Measurements from ENCODE around the gene EXOC6B. TPM values are rescaled to one million over a fixed set of nuclear protein-coding genes. Genes with fewer than 3 reads are reported as not detected.

EXOC6B gene
- total RNA-seq, 1 experiment from 2014 or later, result 40.1 TPM

DNA sequence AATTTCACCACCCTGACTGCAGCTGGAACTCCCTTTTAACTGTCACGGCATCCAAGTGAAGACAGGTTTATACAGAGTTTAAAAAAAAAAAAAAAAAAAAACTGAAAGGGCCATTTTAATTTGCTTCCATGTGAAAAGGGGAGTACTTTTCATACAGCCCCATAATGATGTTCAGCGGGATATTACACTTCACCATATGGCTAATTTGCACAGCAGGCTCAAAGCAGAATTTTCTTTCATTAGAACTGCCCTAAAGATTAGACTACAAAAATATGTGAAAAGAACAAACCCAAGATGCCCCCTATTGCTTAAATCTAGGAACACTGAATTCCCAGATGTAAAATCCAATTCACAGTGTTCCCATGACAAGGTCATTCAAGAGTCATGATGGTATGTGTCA lies 301.8 kb downstream of the EXOC6B start:
- Histone ChIP-seq H2BK15ac (ENCODE audit: low read depth, low read length) (no peak overlapping the region), H3K23ac (ENCODE audit: insufficient read length, low read depth, low read length) (no peak overlapping the region), H2AK5ac (ENCODE audit: insufficient read length, low read length) (no peak overlapping the region), H2BK5ac (ENCODE audit: insufficient read length, low read length) (no peak overlapping the region), H4K20me1 (ENCODE audit: control insufficient read depth, insufficient read depth, insufficient read length) (no peaks in the 10 kb centered on the region), H3K23me2 (ENCODE audit: insufficient read length, low read depth, low read length, poor library complexity, severe bottlenecking) (no peaks in the 10 kb centered on the region), H3K18ac (ENCODE audit: insufficient read length, low read depth, low read length) (no peak overlapping the region), H3K27ac (ENCODE audit: insufficient read length, low read depth, low read length) (no peak overlapping the region), H2BK12ac (ENCODE audit: insufficient read length, low read depth, low read length) (no peak overlapping the region), H3K56ac (ENCODE audit: insufficient read length, low read depth, low read length) (no peak overlapping the region), H3K9me3 (ENCODE audit: control insufficient read depth, low read depth, low read length) (no peaks in the 10 kb centered on the region), H3K79me2 (ENCODE audit: insufficient read depth, low read length) (no peaks in the 10 kb centered on the region), H2AFZ (ENCODE audit: low read length) (no peak overlapping the region), H4K5ac (ENCODE audit: insufficient read length, low read depth, low read length) (no peak overlapping the region), H3K14ac (ENCODE audit: insufficient read depth, low read length) (no peak overlapping the region), H4K91ac (ENCODE audit: insufficient read length, low read depth, low read length) (no peak overlapping the region), H2BK120ac (ENCODE audit: low read depth, low read length, poor library complexity, severe bottlenecking) (no peak overlapping the region), H3K27me3 (ENCODE audit: insufficient read depth, low read length) (no peaks in the 10 kb centered on the region), H3K79me1 (ENCODE audit: insufficient read depth, low read depth, low read length, poor library complexity, severe bottlenecking) (no peaks in the 10 kb centered on the region), H4K8ac (replicated peaks; ENCODE audit: insufficient read length, low read depth, low read length) (no peak overlapping the region), H3K4me2 (ENCODE audit: insufficient read depth, insufficient read length, low read length) (no peak overlapping the region), H3T11ph (ENCODE audit: low read length) (no peak overlapping the region), H3K9ac (ENCODE audit: extremely low read depth, insufficient read length, low read length) (no peak overlapping the region), H2BK20ac (ENCODE audit: low read depth, low read length, poor library complexity, severe bottlenecking) (no peak overlapping the region), H3K4me1 (ENCODE audit: insufficient read depth, low read length) (no peaks in the 10 kb centered on the region), H3K4ac (ENCODE audit: low read depth, low read length) (no peak overlapping the region)
- no CpG with 5 or more reads among the region's 2 CpGs for WGBS (ENCODE audit: extremely low coverage, insufficient read length, low lambda C conversion rate)
- Mint-ChIP-seq H3K27ac (no peak overlapping the region), H3K36me3 (ENCODE audit: insufficient read depth in 1 of 3, low read depth in 3 of 3) (no peaks in the 10 kb centered on the region; a peak in 1 of 7 replicates), H3K4me1 (peaks cover 0 to 5% of the 10 kb centered on the region in 2 experiments; a peak in 2 of 4 replicates), H3K27me3 (ENCODE audit: low read depth) (no peaks in the 10 kb centered on the region), H3K4me3 (no peak overlapping the region), H3K9me3 (no peaks in the 10 kb centered on the region)
- TF ChIP-seq, protein P1, sequence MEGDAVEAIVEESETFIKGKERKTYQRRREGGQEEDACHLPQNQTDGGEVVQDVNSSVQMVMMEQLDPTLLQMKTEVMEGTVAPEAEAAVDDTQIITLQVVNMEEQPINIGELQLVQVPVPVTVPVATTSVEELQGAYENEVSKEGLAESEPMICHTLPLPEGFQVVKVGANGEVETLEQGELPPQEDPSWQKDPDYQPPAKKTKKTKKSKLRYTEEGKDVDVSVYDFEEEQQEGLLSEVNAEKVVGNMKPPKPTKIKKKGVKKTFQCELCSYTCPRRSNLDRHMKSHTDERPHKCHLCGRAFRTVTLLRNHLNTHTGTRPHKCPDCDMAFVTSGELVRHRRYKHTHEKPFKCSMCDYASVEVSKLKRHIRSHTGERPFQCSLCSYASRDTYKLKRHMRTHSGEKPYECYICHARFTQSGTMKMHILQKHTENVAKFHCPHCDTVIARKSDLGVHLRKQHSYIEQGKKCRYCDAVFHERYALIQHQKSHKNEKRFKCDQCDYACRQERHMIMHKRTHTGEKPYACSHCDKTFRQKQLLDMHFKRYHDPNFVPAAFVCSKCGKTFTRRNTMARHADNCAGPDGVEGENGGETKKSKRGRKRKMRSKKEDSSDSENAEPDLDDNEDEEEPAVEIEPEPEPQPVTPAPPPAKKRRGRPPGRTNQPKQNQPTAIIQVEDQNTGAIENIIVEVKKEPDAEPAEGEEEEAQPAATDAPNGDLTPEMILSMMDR (conservative IDR thresholded peaks at IDR 0.05), result no peak
- DNase-seq, result no peak
